Endothelial cell (in vitro differentiated cells): ENCODE measurements around the gene PSMF1. TPM values are rescaled to one million over a fixed set of nuclear protein-coding genes. Genes with fewer than 3 reads are reported as not detected.

Experiments used
- DNase-seq: peaks from one replicate; pipeline ENCODE4 v3.0.0; 2021; ENCODE audit warnings: low spot score
- H3K27ac Mint-ChIP-seq: one replicate; pipeline ENCODE4 v1.8.0; 2021; ENCODE audit warnings: mixed read lengths, inconsistent platforms; ENCODE audit not compliant: unreplicated experiment
- H3K27me3 Mint-ChIP-seq: one replicate; pipeline ENCODE4 v1.8.0; 2021; ENCODE audit warnings: mild to moderate bottlenecking, moderate library complexity, mixed read lengths, inconsistent platforms; ENCODE audit not compliant: unreplicated experiment
- H3K36me3 Mint-ChIP-seq: one replicate; pipeline ENCODE4 v1.8.0; 2021; ENCODE audit warnings: mild to moderate bottlenecking, low read depth, mixed read lengths, inconsistent platforms; ENCODE audit not compliant: unreplicated experiment
- H3K4me1 Mint-ChIP-seq: one replicate; pipeline ENCODE4 v1.8.0; 2021; ENCODE audit warnings: mild to moderate bottlenecking, mixed read lengths, inconsistent platforms; ENCODE audit not compliant: unreplicated experiment
- H3K4me3 Mint-ChIP-seq: one replicate; pipeline ENCODE4 v1.8.0; 2021; ENCODE audit warnings: mild to moderate bottlenecking, mixed read lengths, inconsistent platforms; ENCODE audit not compliant: unreplicated experiment
- H3K9me3 Mint-ChIP-seq: one replicate; pipeline ENCODE4 v1.8.0; 2021; ENCODE audit warnings: mixed read lengths, inconsistent platforms; ENCODE audit not compliant: unreplicated experiment
- CTCF ChIP-seq: fragments of 200-600 bp; sonication (generic); IDR thresholded peaks from one replicate; pipeline ENCODE4 v1.5.0; 2021; ENCODE audit warnings: antibody characterized with exemption; ENCODE audit not compliant: unreplicated experiment
- total RNA-seq: library from RNA; stranded (reverse); fragmentation: NEBNext Ultra II Directional; extraction: Animal tissue kit (Norgen Biotek cat#: 25700); gene quantifications from one replicate; pipeline ENCODE4 v1.2.1, GENCODE V29; 2021; ENCODE audit not compliant: unreplicated experiment

The PSMF1 gene
- total RNA-seq, 1 donor from 2014 or later, result 91.7 TPM

GRCh38 chr20:1197801-1198200, 79.4 kb downstream of the PSMF1 start:
- no peak for TF ChIP-seq CTCF

DNA sequence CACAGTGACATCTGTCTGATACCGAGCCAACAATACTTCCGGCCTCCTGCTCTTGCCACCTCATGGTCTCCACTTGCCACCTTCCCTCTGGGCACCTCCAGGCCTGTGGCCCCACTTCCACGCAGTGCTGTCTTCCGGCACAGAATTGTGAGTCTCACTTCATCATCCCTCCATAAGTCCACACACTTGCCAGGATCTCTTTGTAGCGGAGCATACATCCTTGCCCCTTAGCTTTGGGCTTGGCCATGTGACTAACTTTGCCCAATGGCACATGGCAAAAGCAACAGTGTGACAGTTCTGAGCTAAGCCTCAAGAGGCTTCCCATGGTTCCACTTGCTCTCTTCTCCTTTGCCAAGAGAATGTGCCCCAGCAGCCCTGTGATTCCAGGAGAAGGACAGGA, 80.3 kb downstream of the PSMF1 start:
- no peak for TF ChIP-seq CTCF
- Mint-ChIP-seq H3K4me3 (no peak overlapping the region), H3K27me3 (peaks cover 4% of the 10 kb centered on the region), H3K27ac (no peak overlapping the region), H3K4me1 (peaks cover 26% of the 10 kb centered on the region), H3K9me3 (no peaks in the 10 kb centered on the region), H3K36me3 (no peaks in the 10 kb centered on the region)
- no peak for DNase-seq

More at GRCh38 chr20:1197801-1198200, 79.4 kb downstream of the PSMF1 start:
- no peak overlapping the region for H3K4me3 Mint-ChIP-seq
- no peaks in the 10 kb centered on the region for H3K9me3 Mint-ChIP-seq
- H3K27ac Mint-ChIP-seq, result no peak overlapping the region
- peaks cover 19% of the 10 kb centered on the region for H3K4me1 Mint-ChIP-seq
- no peak for DNase-seq
- H3K36me3 Mint-ChIP-seq, result no peaks in the 10 kb centered on the region
- peaks cover 4% of the 10 kb centered on the region for H3K27me3 Mint-ChIP-seq

DNA sequence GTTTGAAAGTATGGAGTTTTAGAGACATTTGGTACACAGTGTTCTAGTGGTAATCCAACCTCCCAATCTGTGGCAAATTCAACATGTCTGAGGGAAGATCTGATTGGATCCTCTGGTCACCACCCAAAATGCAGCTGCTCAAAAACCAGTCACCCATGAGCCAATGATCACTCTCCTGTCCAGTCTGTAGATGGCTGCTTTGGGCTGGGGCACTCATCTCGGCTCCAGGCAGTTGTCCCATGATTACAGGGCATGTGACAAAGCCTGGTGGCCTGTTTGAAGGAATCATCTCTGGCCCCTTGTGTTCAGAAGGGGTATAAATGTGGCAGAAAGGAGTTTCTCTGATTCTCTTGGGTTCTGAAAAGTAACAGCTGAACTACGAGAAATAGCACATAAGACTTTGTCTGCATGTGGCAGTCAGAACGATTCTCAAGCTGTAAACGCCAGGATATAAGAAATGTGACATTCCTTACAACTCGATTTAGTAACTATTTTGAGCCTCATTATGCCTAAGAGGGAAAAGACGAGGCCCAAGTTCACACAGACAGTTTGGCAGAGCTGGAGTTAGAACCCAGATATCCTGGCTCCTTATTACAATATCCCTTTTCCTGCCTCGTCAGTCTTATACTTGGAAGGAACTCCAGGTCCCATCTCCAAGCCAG, 80.9 kb downstream of the PSMF1 start:
- TF ChIP-seq CTCF, result no peak
- Mint-ChIP-seq H3K36me3 (no peaks in the 10 kb centered on the region), H3K4me1 (peaks cover 32% of the 10 kb centered on the region), H3K27me3 (peaks cover 4% of the 10 kb centered on the region), H3K27ac (no peak overlapping the region), H3K4me3 (no peak overlapping the region), H3K9me3 (no peaks in the 10 kb centered on the region)
- DNase-seq, result no peak

DNA sequence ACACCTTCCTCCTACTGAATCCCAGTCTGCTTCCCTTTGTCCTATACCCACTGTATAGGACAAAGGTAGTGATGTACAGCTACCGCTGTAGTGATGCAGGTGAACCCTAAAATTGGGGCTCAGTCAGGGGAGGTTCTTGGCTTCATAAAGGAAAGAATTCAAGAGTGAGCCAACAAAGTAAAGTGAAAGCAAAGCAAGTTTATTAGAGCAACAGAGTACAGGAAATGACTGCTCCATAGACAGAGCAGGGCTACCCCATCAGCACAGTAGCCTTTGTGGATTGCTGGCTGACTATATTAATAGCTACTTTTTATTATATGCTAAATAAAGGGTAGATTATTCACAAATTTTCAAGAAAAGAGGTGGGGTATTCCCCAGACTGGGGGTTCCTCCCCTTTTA, 81.6 kb downstream of the PSMF1 start:
- H3K9me3 Mint-ChIP-seq, result no peaks in the 10 kb centered on the region

More for the DNA sequence above, 81.6 kb downstream of the PSMF1 start:
- no peak overlapping the region for H3K4me3 Mint-ChIP-seq
- H3K27me3 Mint-ChIP-seq, result peaks cover 5% of the 10 kb centered on the region
- no peak for DNase-seq
- no peaks in the 10 kb centered on the region for H3K36me3 Mint-ChIP-seq
- no peak overlapping the region for H3K27ac Mint-ChIP-seq
- peaks cover 33% of the 10 kb centered on the region for H3K4me1 Mint-ChIP-seq
- no peak for TF ChIP-seq CTCF
